K562 (cell line): ENCODE results near the gene COL4A5. TPM values are rescaled to one million over a fixed set of nuclear protein-coding genes. Genes with fewer than 3 reads are reported as not detected.

Experiments used
- ATAC-seq: fragments of 200-7000 bp; cut with Tn5 transposase; 3 replicates; pipeline ENCODE4 v1.9.1; 2020; ENCODE audit warnings: moderate library complexity
- BruUV-seq: library from RNA; stranded (reverse); fragments of 400-500 nt; replicated peaks from 2 replicates; lab custom pipeline; 2021; lab: Mats Ljungman, UMichigan
- CTCF ChIA-PET: fragments of 300-600 bp; formaldehyde crosslinking; extraction: SDS; loops from one replicate; lab custom pipeline; 2021; ENCODE audit warnings: low intra/inter-chr PET ratio; lab: Yijun Ruan, JAX
- POLR2A ChIA-PET: fragments of 300-600, 350-650 bp; sonication (Branson Sonifier 250); formaldehyde crosslinking; extraction: SDS; loops from one replicate; lab custom pipeline; 2021; ENCODE audit warnings: antibody characterized with exemption, inconsistent platforms; lab: Yijun Ruan, JAX
- DNase-seq, 4 experiments: peaks; one replicate each; pipeline versions ENCODE4 v3.0.0 to v3.0.0-alpha.2; 2011 to 2018; ENCODE audit warnings: low spot score in 3 of 4, mixed read lengths in 3 of 4; ENCODE audit errors: extremely low read depth in 1 of 4
- FAIRE-seq: peaks from 2 replicates; lab custom pipeline; 2011; peaks lifted over from hg19 to GRCh38; lab: Jason Lieb, UNC
- H2AFZ ChIP-seq: 2 replicates; pipeline ENCODE4 v1.6.0; 2011; ENCODE audit warnings: low read depth, low read length, control low read depth, inconsistent platforms
- H3K27ac ChIP-seq: fragments of 200-600 bp; 3 replicates; pipeline ENCODE4 v1.8.0; 2011; ENCODE audit warnings: low read depth, mild to moderate bottlenecking, control low read depth, inconsistent platforms, low read length, moderate library complexity, mixed read lengths; ENCODE audit errors: extremely low read depth
- H3K27me3 ChIP-seq, 2 experiments: fragments of 300-600 bp in 1 of 2; 2 replicates in 1 of 2; 3 replicates in 1 of 2; pipeline versions ENCODE4 v1.6.0 to v1.8.0; 2011; ENCODE audit warnings: inconsistent platforms in 2 of 2, low read length in 2 of 2, mild to moderate bottlenecking in 1 of 2, mixed read lengths in 1 of 2, moderate library complexity in 1 of 2; ENCODE audit not compliant: control insufficient read depth in 2 of 2, insufficient read depth in 2 of 2
- H3K36me3 ChIP-seq: fragments of 300-600 bp; 3 replicates; pipeline ENCODE4 v1.8.0; 2011; ENCODE audit warnings: mild to moderate bottlenecking, low read length, inconsistent platforms; ENCODE audit not compliant: control insufficient read depth, insufficient read depth
- H3K4me1 ChIP-seq, 2 experiments: fragments of 200-600 bp in 1 of 2; replicated peaks in 1 of 2; 2 replicates in 1 of 2; 3 replicates in 1 of 2; pipeline versions ENCODE4 v1.5.1 to v1.8.0; 2011; ENCODE audit warnings: inconsistent platforms in 2 of 2, low read length in 2 of 2, mild to moderate bottlenecking in 1 of 2, mixed read lengths in 1 of 2, moderate library complexity in 1 of 2; ENCODE audit not compliant: control insufficient read depth in 2 of 2, insufficient read depth in 2 of 2
- H3K4me2 ChIP-seq: 2 replicates; pipeline ENCODE4 v1.6.1; 2011; ENCODE audit warnings: low read length, control low read depth, inconsistent platforms, mixed read lengths; ENCODE audit not compliant: insufficient read depth
- H3K4me3 ChIP-seq: fragments of 200-600 bp; sonication (generic), shearing (Covaris generic); 2 replicates; pipeline ENCODE4 v1.5.1; 2016; ENCODE audit warnings: control low read depth, inconsistent platforms
- H3K79me2 ChIP-seq: fragments of 200-600 bp; 3 replicates; pipeline ENCODE4 v1.8.0; 2011; ENCODE audit warnings: low read length, inconsistent platforms; ENCODE audit not compliant: control insufficient read depth, insufficient read depth
- H3K9ac ChIP-seq, 2 experiments: 2 replicates each; pipeline versions ENCODE4 v1.6.0 to v1.6.1; 2011; ENCODE audit warnings: low read depth in 2 of 2, low read length in 2 of 2, control low read depth in 1 of 2, inconsistent platforms in 1 of 2, mild to moderate bottlenecking in 1 of 2, mixed read lengths in 1 of 2; ENCODE audit not compliant: insufficient read depth in 1 of 2
- H3K9me1 ChIP-seq: one replicate; pipeline ENCODE4 v1.6.0; 2011; ENCODE audit warnings: inconsistent platforms, mild to moderate bottlenecking, low read length, moderate library complexity; ENCODE audit not compliant: control insufficient read depth, insufficient read depth
- H3K9me3 ChIP-seq: replicated peaks from 2 replicates; pipeline ENCODE4 v1.5.1; 2011; ENCODE audit warnings: low read depth, low read length, inconsistent platforms; ENCODE audit not compliant: control insufficient read depth, insufficient read depth
- H4K20me1 ChIP-seq: replicated peaks from 2 replicates; pipeline ENCODE4 v1.6.1; 2011; ENCODE audit warnings: low read length, inconsistent platforms, mixed read lengths; ENCODE audit not compliant: control insufficient read depth, insufficient read depth
- BRD9 ChIP-seq: fragments of 450-650 bp; IDR thresholded peaks from 2 replicates; pipeline ENCODE4 v1.6.1; 2018; ENCODE audit warnings: low read depth; ENCODE audit not compliant: partially characterized antibody
- CXXC5 ChIP-seq: fragments of 250-450 bp; sonication (Bioruptor Pico); IDR thresholded peaks from 2 replicates; pipeline ENCODE4 v1.8.0; 2022; ENCODE audit warnings: inconsistent platforms, mild to moderate bottlenecking, moderate library complexity
- HMG20B ChIP-seq: fragments of 250-450 bp; sonication (Bioruptor Pico); IDR thresholded peaks from 2 replicates; pipeline ENCODE4 v1.5.0; 2021; ENCODE audit warnings: mild to moderate bottlenecking
- JUNB ChIP-seq: fragments of 450-650 bp; formaldehyde crosslinking; conservative IDR thresholded peaks from 2 replicates; pipeline ENCODE4 v1.4.0; 2020; ENCODE audit warnings: mild to moderate bottlenecking
- LCOR ChIP-seq: sonication (generic); formaldehyde crosslinking; IDR thresholded peaks from 2 replicates; pipeline ENCODE4 v1.8.0; 2022; ENCODE audit warnings: mild to moderate bottlenecking, missing genetic modification reagents
- MEF2A ChIP-seq: IDR thresholded peaks from 2 replicates; pipeline ENCODE4 v1.6.1; 2011; ENCODE audit warnings: low read depth, mild to moderate bottlenecking, low read length, moderate library complexity; ENCODE audit not compliant: control insufficient read depth
- PBX2 ChIP-seq, 2 experiments: IDR thresholded peaks in 1 of 2; conservative IDR thresholded peaks in 1 of 2; 2 replicates each; pipeline ENCODE4 v1.6.1; 2016; ENCODE audit warnings: low read depth in 2 of 2, mild to moderate bottlenecking in 1 of 2, missing compliant biosample characterization in 1 of 2, missing genetic modification characterization in 1 of 2, moderate library complexity in 1 of 2
- PKNOX1 ChIP-seq: fragments of 450-650 bp; IDR thresholded peaks from 2 replicates; pipeline ENCODE4 v1.6.1; 2016
- RNF2 ChIP-seq: sonication (generic); IDR thresholded peaks from 2 replicates; pipeline ENCODE4 v1.6.1; 2016
- TRIM24 ChIP-seq, 2 experiments: fragments of 450-650 bp; IDR thresholded peaks; 2 replicates each; pipeline ENCODE4 v1.6.1; 2016
- ZC3H8 ChIP-seq: fragments of 450-650 bp; IDR thresholded peaks from 2 replicates; pipeline ENCODE4 v1.6.1; 2017
- ZNF184 ChIP-seq: sonication (generic); formaldehyde crosslinking; IDR thresholded peaks from 2 replicates; pipeline ENCODE4 v1.5.0; 2020; ENCODE audit warnings: missing genetic modification reagents
- ZNF398 ChIP-seq: fragments of 250-450 bp; sonication (Bioruptor Pico); IDR thresholded peaks from 2 replicates; pipeline ENCODE4 v1.8.0; 2021; ENCODE audit warnings: moderate library complexity, mild to moderate bottlenecking, inconsistent platforms
- ZNF785 ChIP-seq: fragments of 250-450 bp; sonication (Bioruptor Pico); IDR thresholded peaks from 2 replicates; pipeline ENCODE4 v1.4.0; 2020; ENCODE audit warnings: mild to moderate bottlenecking
- ZNF830 ChIP-seq: fragments of 250-450 bp; sonication (Bioruptor Pico); IDR thresholded peaks from 2 replicates; pipeline ENCODE4 v1.5.0; 2021; ENCODE audit warnings: mild to moderate bottlenecking
- WGBS: fragments of 100-300 bp; shearing (Covaris generic); methylation state at CpG from one replicate; pipeline ENCODE4 v1.1.6; 2016; ENCODE audit warnings: low coverage, mixed read lengths; ENCODE audit not compliant: insufficient coverage; ENCODE audit errors: missing lambda C conversion rate; 5-methylcytosine and 5-hydroxymethylcytosine counted together
- in situ Hi-C: fragments of 300-500 bp; cut with MboI; formaldehyde crosslinking; loops from 4 replicates; pipeline ENCODE4 v1.15.0; 2018; ENCODE audit warnings: inconsistent platforms, mixed read lengths
- intact Hi-C: fragments of 100-400 bp; cut with micrococcal nuclease; formaldehyde crosslinking; loops from 2 replicates; pipeline ENCODE4 v1.14.2; 2022
- polyA plus RNA-seq, 8 experiments: library from polyadenylated mRNA; depleted of rRNA in 4 of 8; stranded (reverse) in 5 of 8; unstranded in 3 of 8; fragments of >200 nt; fragmentation: Nextera tagmentation in 2 of 8; fragmentation: Illumina TruSeq in 1 of 8; extraction: Ambion mirVana in 2 of 8; extraction: Trizol in 1 of 8; gene quantifications; 2 replicates each; pipeline versions ENCODE4 v1.2.1 to v1.2.3, GENCODE V29; 2011 to 2014; ENCODE audit warnings: inconsistent platforms in 1 of 8, missing spikeins in 1 of 8
- total RNA-seq, 7 experiments: library from RNA; depleted of rRNA in 6 of 7; stranded (reverse); fragments of >200 nt in 6 of 7; fragmentation: Illumina TruSeq in 2 of 7; extraction: Trizol in 2 of 7; gene quantifications; 2 replicates each; pipeline versions ENCODE4 v1.2.1 to v1.2.3, GENCODE V29; 2011 to 2021; ENCODE audit warnings: low replicate concordance in 1 of 7

The COL4A5 gene
- total and polyA plus RNA-seq, 9 of the 15 experiments (the other 6 are each of a cell fraction or from before 2014, with no cell fraction given): 0.66 to 2.5 (median 1.8) TPM

GRCh38 chrX:108735679-108736508 lies 296.3 kb downstream of the COL4A5 start:
- no peak for FAIRE-seq
- no peak for ATAC-seq
- no peak overlapping the region for H3K27ac ChIP-seq
- H4K20me1 ChIP-seq: no peaks in the 10 kb centered on the region
- no peak overlapping the region for H3K9ac ChIP-seq
- H3K79me2 ChIP-seq: no peaks in the 10 kb centered on the region
- POLR2A ChIA-PET: no interaction called here
- in situ Hi-C loops: no loop called here
- TF ChIP-seq ZNF398: no peak
- no peak for TF ChIP-seq RNF2
- TF ChIP-seq PBX2 (CRISPR knock-in tag; IDR thresholded peaks at IDR 0.05; ENCODE audit: low read depth): no peak
- no peak for TF ChIP-seq PBX2 (tag; conservative IDR thresholded peaks at IDR 0.05; ENCODE audit: low read depth)
- no peak for TF ChIP-seq BRD9
- TF ChIP-seq CXXC5 (CRISPR knock-in tag): no peak
- TF ChIP-seq ZNF830 (CRISPR knock-in tag): no peak
- no peak for TF ChIP-seq TRIM24 (IDR thresholded peaks at IDR 0.05)
- no peak for TF ChIP-seq PKNOX1
- TF ChIP-seq ZNF785 (CRISPR knock-in tag): no peak
- no peak for TF ChIP-seq ZNF184 (CRISPR knock-in tag)
- no peak for TF ChIP-seq HMG20B (CRISPR knock-in tag)
- TF ChIP-seq JUNB (CRISPR knock-in tag): no peak
- TF ChIP-seq ZC3H8: no peak
- TF ChIP-seq LCOR (CRISPR knock-in tag): no peak
- no peak for TF ChIP-seq MEF2A
- TF ChIP-seq, all 486 proteins: peak for 0
- intact Hi-C loops: no loop called here
- H3K27me3 ChIP-seq: peaks cover 0 to 19% of the 10 kb centered on the region in 2 experiments; a peak in 2 of 5 replicates
- H3K36me3 ChIP-seq: no peaks in the 10 kb centered on the region
- CTCF ChIA-PET: no interaction called here
- 56% methylated on average over 25 of the region's 82 CpGs for WGBS
- H3K4me3 ChIP-seq: no peak overlapping the region
- H3K4me1 ChIP-seq: peaks cover 0 to 13% of the 10 kb centered on the region in 2 experiments; a peak in 2 of 5 replicates
- no peaks in the 10 kb centered on the region for H3K9me3 ChIP-seq
- H3K4me2 ChIP-seq: no peak overlapping the region
- no peak for DNase-seq
- no TSS peak for BruUV-seq
- H2AFZ ChIP-seq: no peak overlapping the region
- no peaks in the 10 kb centered on the region for H3K9me1 ChIP-seq
